SIG-M5 treated with dmso at 0.1 percent for 504 hours (cell line): ENCODE results near the gene PPP2R3B.
"Not testable (repeated sequence)": the region's sequence is repeated elsewhere in the genome, so short reads cannot be mapped to it uniquely, and the experiment has no call there.

Experiments used
- DNase-seq: peaks from one replicate; lab custom pipeline; 2025; ENCODE audit not compliant: unreplicated experiment; lab: John Stamatoyannopoulos, UW

The PPP2R3B gene

GRCh38 chrX:340641-341423 lies 45.9 kb downstream of the PPP2R3B start:
- no peak for DNase-seq

GRCh38 chrX:340121-340520 lies 46.6 kb downstream of the PPP2R3B start:
- DNase-seq: no peak

- DNase-seq: no peak
Measured at GRCh38 chrX:338836-339400, 47.8 kb downstream of the PPP2R3B start.

DNA sequence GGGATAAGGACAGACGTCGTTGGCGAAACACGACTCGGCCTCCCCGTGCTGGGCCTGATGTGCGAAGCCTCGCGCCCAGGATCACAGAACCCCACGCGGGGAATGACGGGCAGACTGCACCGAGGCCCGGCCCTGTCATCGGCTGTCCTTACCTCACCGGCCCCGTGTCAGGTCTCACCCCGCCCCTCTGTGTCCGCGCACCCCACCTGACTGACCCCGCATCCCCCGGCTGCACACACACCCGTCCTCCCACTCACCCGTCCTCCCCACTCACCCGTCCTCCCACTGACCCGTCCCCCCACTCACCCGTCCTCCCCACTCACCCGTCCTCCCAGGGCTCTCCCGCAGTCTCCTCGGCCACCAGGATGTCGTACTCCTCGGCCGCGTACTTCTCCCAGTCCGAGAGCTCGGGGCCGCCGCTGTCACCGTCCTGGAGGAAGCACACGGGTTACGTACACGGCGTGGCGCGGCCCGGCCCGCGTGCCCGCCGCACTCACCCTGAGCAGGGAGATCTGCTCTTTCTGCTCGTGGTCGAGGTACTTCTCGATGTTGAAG lies 48.3 kb downstream of the PPP2R3B start:
- DNase-seq: no peak

GRCh38 chrX:337331-337831 lies 49.3 kb downstream of the PPP2R3B start:
- no peak for DNase-seq

DNA sequence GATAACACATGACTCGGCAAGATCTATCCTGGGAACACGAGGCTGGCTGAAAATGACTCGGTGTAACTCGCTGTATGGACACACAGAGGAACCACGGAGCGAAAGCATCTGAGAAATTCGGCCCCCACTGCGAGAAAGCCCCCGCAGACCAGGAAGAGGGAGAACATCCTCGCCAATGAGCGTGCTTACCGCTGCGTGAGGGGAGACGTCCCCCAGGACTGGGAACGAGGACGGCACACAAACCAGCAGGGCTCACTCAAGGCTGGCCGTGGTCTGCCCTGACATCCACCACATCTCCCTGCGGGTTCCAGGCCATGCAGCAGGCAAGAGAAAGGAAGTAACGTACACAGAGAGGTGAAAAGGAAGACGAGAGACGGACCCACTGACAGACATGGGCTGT lies 50.5 kb downstream of the PPP2R3B start:
- no peak for DNase-seq

GRCh38 chrX:335758-336155 lies 51.0 kb downstream of the PPP2R3B start:
- no peak for DNase-seq

DNA sequence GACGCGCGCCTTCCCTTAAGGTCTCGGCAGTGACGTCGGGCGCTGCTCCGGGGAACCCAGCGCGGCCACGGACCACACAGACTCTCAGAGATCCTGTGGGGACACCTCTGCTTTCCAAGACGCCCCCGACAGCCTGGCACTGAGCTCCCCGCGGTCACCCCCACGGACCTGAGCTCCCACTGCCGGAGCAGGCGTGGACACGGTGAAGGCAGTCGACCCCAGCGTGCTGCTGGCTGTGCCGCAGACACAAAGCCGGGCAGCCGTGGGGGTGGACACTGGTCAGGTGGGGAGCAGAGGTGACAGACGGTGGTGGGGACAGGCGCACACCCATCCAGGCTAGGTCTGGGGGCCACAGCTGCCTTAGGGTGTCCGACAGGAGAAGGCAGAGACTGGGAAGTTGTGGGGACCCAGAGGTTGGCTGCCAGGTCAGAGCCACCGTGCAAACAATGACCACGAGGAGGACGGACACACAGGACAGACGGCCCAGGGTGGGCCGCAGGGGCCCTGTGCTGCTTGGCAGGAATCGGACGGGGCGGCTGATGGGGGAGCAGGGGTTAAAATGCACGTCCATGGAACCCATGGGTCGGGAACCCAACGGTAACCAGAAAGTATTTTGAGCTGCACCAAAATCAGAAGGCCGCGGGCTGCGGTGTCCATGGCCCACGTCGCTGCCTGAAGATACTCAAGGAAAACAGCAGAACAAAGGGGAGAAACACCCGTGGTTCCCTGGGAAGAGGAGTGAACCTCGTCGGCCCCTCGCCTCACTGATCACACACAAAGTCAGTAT lies 51.5 kb downstream of the PPP2R3B start:
- DNase-seq: no peak

GRCh38 chrX:334331-334891 lies 52.3 kb downstream of the PPP2R3B start:
- no peak for DNase-seq

DNA sequence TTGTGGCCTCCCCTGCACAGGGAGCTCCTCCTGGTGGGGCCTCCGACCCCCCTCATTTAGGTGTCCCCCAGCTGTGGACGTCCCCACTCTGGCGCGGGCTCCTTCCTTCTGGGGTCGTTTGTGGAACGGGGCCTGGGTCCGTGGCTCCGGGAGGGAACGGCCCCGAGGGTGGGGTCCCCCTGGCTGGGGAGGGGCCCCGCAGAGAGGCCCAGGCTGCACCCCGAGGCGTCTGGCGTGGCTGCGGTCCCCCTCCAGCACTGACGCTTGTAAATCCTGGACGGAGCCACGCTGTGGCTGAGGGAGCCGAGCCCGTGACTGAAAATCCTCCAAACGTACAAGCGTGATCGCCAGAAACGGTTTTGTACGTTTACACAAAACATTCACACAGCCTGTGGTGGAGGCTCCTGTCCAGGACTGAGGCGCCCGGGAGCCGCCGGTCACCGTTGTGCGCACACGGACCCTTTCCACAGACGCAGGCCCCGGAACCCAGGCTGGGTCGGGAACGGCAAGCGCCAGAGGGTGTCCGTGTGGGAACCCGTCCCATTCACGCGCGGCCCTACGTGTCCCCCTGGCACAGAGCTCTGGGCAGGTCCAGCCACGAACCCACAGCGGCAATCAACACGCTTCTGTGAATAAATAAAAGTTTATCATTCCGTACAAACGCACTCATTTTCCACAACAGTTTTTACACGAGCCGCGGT lies 52.9 kb downstream of the PPP2R3B start:
- DNase-seq: no peak

DNA sequence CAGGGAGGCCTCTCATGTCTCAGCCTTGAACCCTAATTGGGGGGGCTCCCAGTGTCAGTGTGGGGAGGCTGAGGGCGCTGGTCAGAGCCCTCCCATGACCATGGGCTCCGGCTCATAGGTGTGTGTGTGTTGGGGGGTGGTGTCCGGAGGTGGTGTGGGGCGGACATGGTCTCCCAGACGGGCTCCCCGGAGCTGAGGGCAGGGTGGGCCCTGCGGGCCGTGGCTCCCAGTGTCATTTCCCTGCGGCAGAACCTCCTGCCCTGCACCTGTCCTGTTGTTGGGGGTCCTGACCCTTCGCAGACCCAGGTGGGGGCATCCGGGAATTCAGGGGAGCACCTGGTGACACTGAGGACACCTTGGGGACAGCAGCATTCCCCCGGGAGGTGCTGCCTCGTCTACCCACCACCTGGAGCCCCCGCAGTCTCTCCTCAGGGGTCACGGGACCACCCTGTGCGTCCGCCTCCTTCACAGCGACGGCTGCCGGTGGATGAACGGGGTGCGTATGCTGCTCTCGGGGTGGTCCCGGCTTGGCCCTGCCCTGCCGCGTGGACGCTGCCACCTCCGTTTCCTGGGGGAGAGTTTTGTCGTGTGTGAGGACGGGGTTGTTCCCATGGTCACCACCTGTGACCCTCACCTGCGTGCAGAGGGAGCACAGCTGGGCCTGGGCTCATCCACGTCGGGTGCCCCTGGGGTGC lies 53.6 kb downstream of the PPP2R3B start:
- DNase-seq: no peak

- DNase-seq: no peak
Measured at GRCh38 chrX:332496-332860, 54.2 kb downstream of the PPP2R3B start.

DNA sequence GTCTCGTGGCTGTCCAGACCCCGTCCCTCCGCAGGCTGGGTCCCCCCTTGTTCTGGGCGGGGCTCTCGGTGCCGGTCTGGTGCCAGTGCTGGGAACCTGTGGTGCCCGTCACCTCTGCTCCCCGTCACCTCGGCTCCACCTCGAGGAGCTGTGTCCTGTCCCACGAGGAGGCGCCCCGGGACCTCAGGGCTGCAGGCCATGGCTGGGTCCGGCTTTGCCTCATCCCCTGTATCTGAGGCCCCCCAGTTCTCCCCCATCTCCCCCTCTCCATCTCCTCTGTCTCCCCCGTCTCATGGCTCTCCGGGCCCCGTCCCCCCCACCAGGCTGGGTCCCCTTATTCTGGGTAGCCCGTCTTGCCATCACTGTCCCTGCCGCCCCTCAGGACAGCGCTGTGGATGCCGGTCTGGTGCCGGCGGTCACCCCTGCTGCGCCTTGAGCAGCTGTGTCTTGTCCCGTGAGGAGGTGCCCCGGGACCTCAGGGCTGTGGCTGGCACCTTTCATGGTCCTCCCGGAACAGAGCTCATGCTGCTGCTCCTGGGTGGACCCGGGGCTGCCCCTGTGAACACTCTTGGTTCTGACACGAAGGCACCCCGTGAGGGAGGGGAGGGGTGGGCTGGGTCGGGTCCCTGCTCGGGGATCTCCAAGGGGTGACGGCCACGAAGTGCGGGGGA lies 54.7 kb downstream of the PPP2R3B start:
- no peak for DNase-seq

GRCh38 chrX:331151-331824 lies 55.4 kb downstream of the PPP2R3B start:
- no peak for DNase-seq

- no peak for DNase-seq
Measured at GRCh38 chrX:330726-331150, 56.0 kb downstream of the PPP2R3B start.

DNA sequence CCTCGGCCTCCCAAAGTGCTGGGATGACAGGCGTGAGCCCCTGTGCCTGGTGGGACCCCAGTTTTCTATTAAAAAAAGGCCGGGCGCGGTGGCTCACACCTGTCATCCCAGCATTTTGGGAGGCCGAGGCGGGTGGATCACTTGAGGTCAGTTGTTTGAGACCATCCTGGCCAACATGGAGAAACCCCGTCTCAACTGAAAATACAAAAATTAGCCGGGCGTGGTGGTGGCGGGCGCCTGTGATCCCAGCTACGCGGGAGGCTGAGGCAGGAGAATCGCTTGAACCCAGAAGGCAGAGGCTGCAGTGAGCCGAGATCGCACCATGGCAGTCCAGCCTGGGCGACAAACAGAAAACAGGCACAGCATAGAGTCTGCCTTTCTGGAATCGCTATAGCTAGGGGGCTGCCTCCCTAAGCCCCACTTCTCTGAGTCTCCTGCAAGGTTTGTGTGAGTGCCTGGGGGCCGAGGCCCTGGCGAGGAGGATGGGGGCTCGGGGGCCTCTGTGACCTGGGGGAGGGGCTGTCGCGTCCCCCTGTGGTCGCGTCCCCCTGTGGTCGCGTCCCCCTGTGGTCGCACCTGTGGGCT lies 56.5 kb downstream of the PPP2R3B start:
- not testable (repeated sequence) for DNase-seq

DNA sequence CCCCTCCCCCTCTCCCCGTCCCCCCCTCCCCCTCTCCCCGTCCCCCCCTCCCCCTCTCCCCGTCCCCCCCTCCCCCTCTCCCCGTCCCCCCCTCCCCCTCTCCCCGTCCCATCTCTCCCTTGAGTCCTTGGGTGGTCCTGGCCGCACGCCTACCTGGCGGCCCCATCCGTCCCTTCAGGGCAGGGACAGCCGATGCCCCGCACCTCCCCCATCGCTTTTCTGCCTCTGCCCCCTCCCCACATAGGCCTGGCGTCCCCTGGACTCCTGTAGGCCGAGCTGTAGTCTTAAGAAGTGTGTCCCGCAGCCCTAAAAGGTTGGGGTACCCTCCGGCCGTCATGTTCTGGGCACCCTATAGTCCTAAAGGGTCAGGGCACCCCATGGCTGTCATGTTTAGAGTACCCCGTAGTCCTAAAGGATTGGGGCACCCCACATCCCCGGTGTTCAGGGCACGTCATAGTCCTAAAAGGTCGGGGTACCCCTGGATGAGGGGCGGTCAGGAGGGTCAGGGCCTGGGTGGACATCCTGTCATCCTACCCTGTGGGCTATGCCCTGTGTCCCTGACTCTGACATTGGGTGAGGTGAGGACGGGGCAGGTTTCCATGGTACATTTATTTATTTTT lies 57.3 kb downstream of the PPP2R3B start:
- no peak for DNase-seq

GRCh38 chrX:327660-328126 lies 59.0 kb downstream of the PPP2R3B start:
- DNase-seq: no peak
